ENCODE data around the gene CDH23.

GRCh38 chr10:71643904-71644303, 247.2 kb downstream of the CDH23 start:
- TF ChIP-seq, protein P1, sequence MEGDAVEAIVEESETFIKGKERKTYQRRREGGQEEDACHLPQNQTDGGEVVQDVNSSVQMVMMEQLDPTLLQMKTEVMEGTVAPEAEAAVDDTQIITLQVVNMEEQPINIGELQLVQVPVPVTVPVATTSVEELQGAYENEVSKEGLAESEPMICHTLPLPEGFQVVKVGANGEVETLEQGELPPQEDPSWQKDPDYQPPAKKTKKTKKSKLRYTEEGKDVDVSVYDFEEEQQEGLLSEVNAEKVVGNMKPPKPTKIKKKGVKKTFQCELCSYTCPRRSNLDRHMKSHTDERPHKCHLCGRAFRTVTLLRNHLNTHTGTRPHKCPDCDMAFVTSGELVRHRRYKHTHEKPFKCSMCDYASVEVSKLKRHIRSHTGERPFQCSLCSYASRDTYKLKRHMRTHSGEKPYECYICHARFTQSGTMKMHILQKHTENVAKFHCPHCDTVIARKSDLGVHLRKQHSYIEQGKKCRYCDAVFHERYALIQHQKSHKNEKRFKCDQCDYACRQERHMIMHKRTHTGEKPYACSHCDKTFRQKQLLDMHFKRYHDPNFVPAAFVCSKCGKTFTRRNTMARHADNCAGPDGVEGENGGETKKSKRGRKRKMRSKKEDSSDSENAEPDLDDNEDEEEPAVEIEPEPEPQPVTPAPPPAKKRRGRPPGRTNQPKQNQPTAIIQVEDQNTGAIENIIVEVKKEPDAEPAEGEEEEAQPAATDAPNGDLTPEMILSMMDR (IDR thresholded peaks at IDR 0.05) = no peak
- no peak for TF ChIP-seq EP300 (IDR thresholded peaks at IDR 0.05)
- TF ChIP-seq POLR2A (IDR thresholded peaks at IDR 0.05) = no peak
